IMR-90 (cell line): ENCODE results near the gene CCDC102A. TPM values are rescaled to one million over a fixed set of nuclear protein-coding genes. Genes with fewer than 3 reads are reported as not detected.

Experiments
- ATAC-seq: fragments of 200-7000 bp; cut with Tn5 transposase; 2 replicates; pipeline ENCODE4 v1.9.1; 2020; ENCODE audit warnings: low read depth, mild to moderate bottlenecking, moderate library complexity
- BruUV-seq: library from RNA; stranded (reverse); fragments of 400-500 nt; replicated peaks from 2 replicates; lab custom pipeline; 2021; lab: Mats Ljungman, UMichigan
- CTCF ChIA-PET: fragments of 300-600 bp; formaldehyde crosslinking; extraction: SDS; loops from one replicate; lab custom pipeline; 2021; ENCODE audit warnings: antibody characterized with exemption; lab: Yijun Ruan, JAX
- POLR2A ChIA-PET: fragments of 300-600 bp; sonication (Branson Sonifier 250); formaldehyde crosslinking; loops from one replicate; lab custom pipeline; 2022; ENCODE audit warnings: antibody characterized with exemption; ENCODE audit not compliant: unreplicated experiment; lab: Charles Lee
- DNase-seq: peaks from one replicate; pipeline ENCODE4 v3.0.0; 2013
- H2AFZ ChIP-seq: replicated peaks from 2 replicates; pipeline ENCODE3; 2013; ENCODE audit warnings: low read length, mild to moderate bottlenecking; ENCODE audit not compliant: poor library complexity
- H2AK5ac ChIP-seq: 2 replicates; pipeline ENCODE4 v1.6.1; 2013; ENCODE audit warnings: low read depth, low read length, inconsistent platforms
- H2AK9ac ChIP-seq: replicated peaks from 2 replicates; pipeline ENCODE3; 2013; ENCODE audit warnings: mild to moderate bottlenecking, low read depth, low read length, moderate library complexity; ENCODE audit not compliant: poor library complexity
- H2BK120ac ChIP-seq: 2 replicates; pipeline ENCODE4 v1.6.1; 2013; ENCODE audit warnings: low read depth, low read length, inconsistent platforms
- H2BK15ac ChIP-seq: 3 replicates; pipeline ENCODE4 v1.6.1; 2013; ENCODE audit warnings: low read depth, low read length, inconsistent platforms
- H2BK20ac ChIP-seq: 2 replicates; pipeline ENCODE4 v1.6.1; 2013; ENCODE audit warnings: low read depth, mild to moderate bottlenecking, inconsistent platforms, low read length, moderate library complexity
- H2BK5ac ChIP-seq: 2 replicates; pipeline ENCODE4 v1.6.1; 2013; ENCODE audit warnings: mild to moderate bottlenecking, low read depth, low read length, inconsistent platforms; ENCODE audit not compliant: poor library complexity, severe bottlenecking
- H3K14ac ChIP-seq: replicated peaks from 2 replicates; pipeline ENCODE4 v1.6.1; 2013; ENCODE audit warnings: low read depth, low read length, inconsistent platforms
- H3K18ac ChIP-seq: 2 replicates; pipeline ENCODE4 v1.6.1; 2013; ENCODE audit warnings: low read depth, low read length, control low read depth
- H3K23ac ChIP-seq: 2 replicates; pipeline ENCODE4 v1.6.1; 2013; ENCODE audit warnings: low read depth, low read length, inconsistent platforms
- H3K27ac ChIP-seq: 2 replicates; pipeline ENCODE4 v1.5.1; 2013; ENCODE audit warnings: mild to moderate bottlenecking, control low read depth, low read length; ENCODE audit not compliant: insufficient read depth
- H3K27me3 ChIP-seq: 2 replicates; pipeline ENCODE4 v1.6.1; 2013; ENCODE audit warnings: low read length; ENCODE audit not compliant: control insufficient read depth, insufficient read depth
- H3K36me3 ChIP-seq: 2 replicates; pipeline ENCODE4 v1.6.1; 2013; ENCODE audit warnings: low read length, mixed read lengths; ENCODE audit not compliant: control insufficient read depth, insufficient read depth
- H3K4ac ChIP-seq: 2 replicates; pipeline ENCODE4 v1.6.1; 2013; ENCODE audit warnings: low read depth, low read length, inconsistent platforms
- H3K4me1 ChIP-seq: 2 replicates; pipeline ENCODE4 v1.6.1; 2013; ENCODE audit warnings: low read length, mixed read lengths; ENCODE audit not compliant: control insufficient read depth, insufficient read depth
- H3K4me2 ChIP-seq: 2 replicates; pipeline ENCODE4 v1.6.1; 2013; ENCODE audit warnings: low read depth, mild to moderate bottlenecking, control low read depth, low read length, moderate library complexity
- H3K4me3 ChIP-seq: 2 replicates; pipeline ENCODE4 v1.5.1; 2013; ENCODE audit warnings: low read depth, mild to moderate bottlenecking, control low read depth, low read length, moderate library complexity; ENCODE audit not compliant: insufficient read depth
- H3K56ac ChIP-seq: 2 replicates; pipeline ENCODE4 v1.6.1; 2013; ENCODE audit warnings: low read length, inconsistent platforms; ENCODE audit not compliant: insufficient read depth; ENCODE audit errors: extremely low read depth
- H3K79me1 ChIP-seq, 2 experiments: 2 replicates each; pipeline ENCODE4 v1.6.1; 2013; ENCODE audit warnings: low read length in 2 of 2, inconsistent platforms in 1 of 2, low read depth in 1 of 2
- H3K9ac ChIP-seq: 2 replicates; pipeline ENCODE4 v1.6.1; 2013; ENCODE audit warnings: low read depth, low read length, control low read depth
- H3K9me1 ChIP-seq: 2 replicates; pipeline ENCODE4 v1.6.1; 2013; ENCODE audit warnings: low read length, inconsistent platforms; ENCODE audit not compliant: insufficient read depth
- H3K9me3 ChIP-seq: 2 replicates; pipeline ENCODE4 v1.6.1; 2013; ENCODE audit warnings: low read length; ENCODE audit not compliant: control insufficient read depth, insufficient read depth
- H4K20me1 ChIP-seq: 2 replicates; pipeline ENCODE4 v1.6.1; 2013; ENCODE audit warnings: low read length, inconsistent platforms; ENCODE audit not compliant: insufficient read depth
- H4K5ac ChIP-seq: 2 replicates; pipeline ENCODE4 v1.6.1; 2013; ENCODE audit warnings: mild to moderate bottlenecking, low read depth, low read length, control low read depth
- H4K8ac ChIP-seq, 2 experiments: 2 replicates each; pipeline ENCODE4 v1.6.1; 2013; ENCODE audit warnings: low read depth in 2 of 2, low read length in 2 of 2, control low read depth in 1 of 2, inconsistent platforms in 1 of 2
- H4K91ac ChIP-seq: 2 replicates; pipeline ENCODE4 v1.6.1; 2013; ENCODE audit warnings: low read depth, low read length, inconsistent platforms; ENCODE audit not compliant: insufficient read depth
- BHLHE40 ChIP-seq: fragments of 150-350 bp; IDR thresholded peaks from 2 replicates; pipeline ENCODE4 v1.6.1; 2016; ENCODE audit warnings: mild to moderate bottlenecking, low read depth, low read length
- CEBPB ChIP-seq: IDR thresholded peaks from 2 replicates; pipeline ENCODE4 v1.6.1; 2012; ENCODE audit warnings: low read depth, low read length, improper control_type of control experiment
- CHD1 ChIP-seq: IDR thresholded peaks from 2 replicates; pipeline ENCODE4 v1.6.1; 2012; ENCODE audit warnings: low read depth, low read length, improper control_type of control experiment
- FOS ChIP-seq: fragments of 150-350 bp; IDR thresholded peaks from 2 replicates; pipeline ENCODE4 v1.6.1; 2016; ENCODE audit warnings: low read depth, low read length
- MAFK ChIP-seq: IDR thresholded peaks from 2 replicates; pipeline ENCODE4 v1.6.1; 2012; ENCODE audit warnings: low read depth, low read length, improper control_type of control experiment
- MAZ ChIP-seq: IDR thresholded peaks from 2 replicates; pipeline ENCODE4 v1.6.1; 2012; ENCODE audit warnings: low read depth, mild to moderate bottlenecking, low read length, improper control_type of control experiment, moderate library complexity, borderline replicate concordance
- MXI1 ChIP-seq: IDR thresholded peaks from 2 replicates; pipeline ENCODE4 v1.6.1; 2012; ENCODE audit warnings: low read depth, mild to moderate bottlenecking, low read length, moderate library complexity, borderline replicate concordance
- POLR2A ChIP-seq: IDR thresholded peaks from 2 replicates; pipeline ENCODE4 v1.6.1; 2012; ENCODE audit warnings: mild to moderate bottlenecking, low read depth, low read length
- RAD21 ChIP-seq: IDR thresholded peaks from 2 replicates; pipeline ENCODE4 v1.6.1; 2012; ENCODE audit warnings: low read length, improper control_type of control experiment
- RCOR1 ChIP-seq: IDR thresholded peaks from 2 replicates; pipeline ENCODE4 v1.6.1; 2012; ENCODE audit warnings: mild to moderate bottlenecking, low read length, improper control_type of control experiment; ENCODE audit not compliant: insufficient replicate concordance
- RFX5 ChIP-seq: IDR thresholded peaks from 2 replicates; pipeline ENCODE4 v1.8.0; 2012; ENCODE audit warnings: low read depth, mild to moderate bottlenecking, low read length, moderate library complexity
- WGBS, 2 experiments: methylation state at CpG; one replicate each; pipeline versions ENCODE4 v1.1.5 to v1.1.7; 2013; ENCODE audit warnings: missing lambda C conversion rate in 2 of 2; ENCODE audit not compliant: insufficient read length in 1 of 2; ENCODE audit errors: extremely low coverage in 2 of 2; 5-methylcytosine and 5-hydroxymethylcytosine counted together
- dilution Hi-C: fragments of 300-500 bp; cut with HindIII; formaldehyde crosslinking; loops from one replicate; pipeline ENCODE4 v1.14.3; 2018; ENCODE audit warnings: low sequenced_read_pairs; ENCODE audit not compliant: unreplicated experiment
- in situ Hi-C: fragments of 300-500 bp; cut with MboI; formaldehyde crosslinking; loops from 3 replicates; pipeline ENCODE4 v1.14.3; 2019; ENCODE audit warnings: low sequenced_read_pairs, inconsistent platforms, mixed read lengths
- intact Hi-C: fragments of 100-400 bp; cut with micrococcal nuclease; formaldehyde crosslinking; loops from 2 replicates; pipeline ENCODE4 v1.10.0; 2022
- polyA plus RNA-seq, 3 experiments: library from polyadenylated mRNA; depleted of rRNA; stranded (reverse); fragments of >200 nt; gene quantifications; 2 replicates each; pipeline ENCODE4 v1.2.3, GENCODE V29; 2012; ENCODE audit warnings: low replicate concordance in 1 of 3
- total RNA-seq: library from RNA; depleted of rRNA; stranded (reverse); fragments of >200 nt; gene quantifications from 2 replicates; pipeline ENCODE4 v1.2.3, GENCODE V29; 2012
- TF ChIP-seq, protein P1 (sequence below): fragments of 150-350 bp; IDR thresholded peaks from 2 replicates; pipeline ENCODE4 v1.6.1; 2016; ENCODE audit warnings: low read depth, mild to moderate bottlenecking, low read length, moderate library complexity, borderline replicate concordance
- TF ChIP-seq, protein P2 (sequence below): fragments of 150-350 bp; IDR thresholded peaks from 2 replicates; pipeline ENCODE4 v1.6.1; 2017; ENCODE audit warnings: mild to moderate bottlenecking, antibody characterized with exemption, low read length, low read depth

Gene CCDC102A
- total and polyA plus RNA-seq, 2 of the 4 experiments (the other 2 are of a cell fraction), result 5.4 to 8.5 TPM

- ATAC-seq (no peak), DNase-seq (no peak)
- no peak overlapping the region for H2BK120ac ChIP-seq
- H3K9me3 ChIP-seq, result no peaks in the 10 kb centered on the region
- H3K36me3 ChIP-seq, result peaks cover 69% of the 10 kb centered on the region
- no peak overlapping the region for H2BK5ac ChIP-seq
- peaks cover 2% of the 10 kb centered on the region; the same call in 1 of the 2 replicates for H3K4me1 ChIP-seq
- no peak overlapping the region for H2AK9ac ChIP-seq
- H3K4me3 ChIP-seq, result no peak overlapping the region
- H3K9me1 ChIP-seq, result no peaks in the 10 kb centered on the region
- POLR2A ChIA-PET, result no interaction called here
- H2BK15ac ChIP-seq, result no peak overlapping the region
- H3K4ac ChIP-seq, result no peak overlapping the region
- in situ Hi-C loops, result no loop called here
- no peak overlapping the region for H3K9ac ChIP-seq
- TF ChIP-seq MAZ (no peak), FOS (no peak), POLR2A (no peak), BHLHE40 (no peak), RFX5 (no peak), MAFK (no peak), CHD1 (no peak), RCOR1 (no peak), RAD21 (no peak), CEBPB (no peak), MXI1 (no peak)
- TF ChIP-seq, protein P1, sequence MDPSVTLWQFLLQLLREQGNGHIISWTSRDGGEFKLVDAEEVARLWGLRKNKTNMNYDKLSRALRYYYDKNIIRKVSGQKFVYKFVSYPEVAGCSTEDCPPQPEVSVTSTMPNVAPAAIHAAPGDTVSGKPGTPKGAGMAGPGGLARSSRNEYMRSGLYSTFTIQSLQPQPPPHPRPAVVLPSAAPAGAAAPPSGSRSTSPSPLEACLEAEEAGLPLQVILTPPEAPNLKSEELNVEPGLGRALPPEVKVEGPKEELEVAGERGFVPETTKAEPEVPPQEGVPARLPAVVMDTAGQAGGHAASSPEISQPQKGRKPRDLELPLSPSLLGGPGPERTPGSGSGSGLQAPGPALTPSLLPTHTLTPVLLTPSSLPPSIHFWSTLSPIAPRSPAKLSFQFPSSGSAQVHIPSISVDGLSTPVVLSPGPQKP, result no peak
- TF ChIP-seq, protein P2, sequence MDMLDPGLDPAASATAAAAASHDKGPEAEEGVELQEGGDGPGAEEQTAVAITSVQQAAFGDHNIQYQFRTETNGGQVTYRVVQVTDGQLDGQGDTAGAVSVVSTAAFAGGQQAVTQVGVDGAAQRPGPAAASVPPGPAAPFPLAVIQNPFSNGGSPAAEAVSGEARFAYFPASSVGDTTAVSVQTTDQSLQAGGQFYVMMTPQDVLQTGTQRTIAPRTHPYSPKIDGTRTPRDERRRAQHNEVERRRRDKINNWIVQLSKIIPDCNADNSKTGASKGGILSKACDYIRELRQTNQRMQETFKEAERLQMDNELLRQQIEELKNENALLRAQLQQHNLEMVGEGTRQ, result no peak
- H4K20me1 ChIP-seq, result peaks cover 14% of the 10 kb centered on the region; the same call in 1 of the 2 replicates
- no peak overlapping the region for H3K14ac ChIP-seq
- H3K27ac ChIP-seq, result no peak overlapping the region
- no peak overlapping the region for H4K5ac ChIP-seq
- H3K79me1 ChIP-seq, result peaks cover 14 to 36% of the 10 kb centered on the region in 2 experiments
- no peak overlapping the region for H3K56ac ChIP-seq
- H2AFZ ChIP-seq, result no peak overlapping the region
- H3K4me2 ChIP-seq, result no peak overlapping the region
- WGBS, 2 experiments, result 100% methylated on average over 2 of the region's 11 CpGs; no CpG with 5 or more reads in 1 of the 2 experiments
- CTCF ChIA-PET, result no interaction called here
- dilution Hi-C loops, result no loop called here
- H4K91ac ChIP-seq, result no peak overlapping the region
- intact Hi-C loops, result no loop called here
- H3K18ac ChIP-seq, result no peak overlapping the region
- no peak overlapping the region for H2BK20ac ChIP-seq
- H3K23ac ChIP-seq, result no peak overlapping the region
- H3K27me3 ChIP-seq, result no peaks in the 10 kb centered on the region
- BruUV-seq, result no TSS peak
- H4K8ac ChIP-seq, result no peak overlapping the region
- no peak overlapping the region for H2AK5ac ChIP-seq
These were observed 67.3 kb downstream of the CCDC102A start for GRCh38 chr16:57469046-57469445.
